Gastroesophageal sphincter (tissue), 3 donors: ENCODE results near the gene CACNA2D3.

Experiments used
- POLR2A ChIP-seq, 2 donors: fragments of 450-650 bp; IDR thresholded peaks; one replicate each; pipeline ENCODE4 v1.6.1; 2017; ENCODE audit warnings: antibody characterized with exemption in 2 of 2, mild to moderate bottlenecking in 2 of 2, moderate library complexity in 1 of 2
- TF ChIP-seq, protein P1 (sequence below), 4 experiments: fragments of 200-600 bp in 2 of 4; fragments of 450-650 bp in 2 of 4; sonication (generic) in 1 of 4; IDR thresholded peaks; one replicate each; pipeline ENCODE4 v1.5.1; 2017 to 2019; ENCODE audit warnings: antibody characterized with exemption in 4 of 4, mild to moderate bottlenecking in 2 of 4, moderate library complexity in 2 of 4

DNA sequence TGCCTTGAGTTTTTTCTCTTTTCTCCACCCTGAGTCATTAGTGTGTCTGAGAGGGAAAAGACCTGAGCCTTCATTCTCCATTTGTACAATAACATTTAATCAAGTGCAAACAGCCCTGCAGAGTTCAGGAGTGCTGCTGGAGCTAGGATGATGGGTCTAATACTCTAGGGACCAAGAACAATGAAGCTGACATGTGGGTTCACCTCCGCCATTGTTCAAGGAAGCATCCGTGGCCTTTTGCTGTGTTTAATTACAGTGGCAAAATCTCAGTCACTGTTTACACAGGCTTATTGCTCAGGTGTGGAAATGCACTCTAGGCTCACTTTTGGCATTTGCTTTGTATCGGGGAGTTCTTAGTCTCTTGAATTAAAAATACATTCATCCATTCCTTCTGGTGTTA is 545.9 kb downstream of the CACNA2D3 start:
- TF ChIP-seq, protein P1, sequence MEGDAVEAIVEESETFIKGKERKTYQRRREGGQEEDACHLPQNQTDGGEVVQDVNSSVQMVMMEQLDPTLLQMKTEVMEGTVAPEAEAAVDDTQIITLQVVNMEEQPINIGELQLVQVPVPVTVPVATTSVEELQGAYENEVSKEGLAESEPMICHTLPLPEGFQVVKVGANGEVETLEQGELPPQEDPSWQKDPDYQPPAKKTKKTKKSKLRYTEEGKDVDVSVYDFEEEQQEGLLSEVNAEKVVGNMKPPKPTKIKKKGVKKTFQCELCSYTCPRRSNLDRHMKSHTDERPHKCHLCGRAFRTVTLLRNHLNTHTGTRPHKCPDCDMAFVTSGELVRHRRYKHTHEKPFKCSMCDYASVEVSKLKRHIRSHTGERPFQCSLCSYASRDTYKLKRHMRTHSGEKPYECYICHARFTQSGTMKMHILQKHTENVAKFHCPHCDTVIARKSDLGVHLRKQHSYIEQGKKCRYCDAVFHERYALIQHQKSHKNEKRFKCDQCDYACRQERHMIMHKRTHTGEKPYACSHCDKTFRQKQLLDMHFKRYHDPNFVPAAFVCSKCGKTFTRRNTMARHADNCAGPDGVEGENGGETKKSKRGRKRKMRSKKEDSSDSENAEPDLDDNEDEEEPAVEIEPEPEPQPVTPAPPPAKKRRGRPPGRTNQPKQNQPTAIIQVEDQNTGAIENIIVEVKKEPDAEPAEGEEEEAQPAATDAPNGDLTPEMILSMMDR (IDR thresholded peaks at IDR 0.05), result no peak
- TF ChIP-seq POLR2A (IDR thresholded peaks at IDR 0.05), result no peak
